Activated T-cell treated with anti-CD3 and anti-CD28 coated beads, Interleukin-2, amount 50 U/mL, for 72 hours (primary cell): ENCODE data around the gene NFATC2. TPM values are rescaled to one million over a fixed set of nuclear protein-coding genes. Genes with fewer than 3 reads are reported as not detected.

Experiments used
- ATAC-seq, 2 donors: fragments of 150-1000 bp; cut with Tn5 transposase; replicated peaks in 1 of 2; 2 replicates each; pipeline ENCODE4 v1.10.0; 2021; ENCODE audit warnings: moderate library complexity in 2 of 2, mild to moderate bottlenecking in 1 of 2
- DNase-seq, 2 donors: peaks; one replicate each; pipeline ENCODE4 v3.0.0; 2021 to 2022; ENCODE audit warnings: mixed read lengths in 1 of 2
- H3K27ac Mint-ChIP-seq: one replicate; pipeline ENCODE4 v1.8.0; 2022; ENCODE audit warnings: mild to moderate bottlenecking, moderate library complexity, mixed read lengths
- H3K27me3 Mint-ChIP-seq: one replicate; pipeline ENCODE4 v1.8.0; 2022; ENCODE audit warnings: low read depth, mixed read lengths
- H3K36me3 Mint-ChIP-seq, 2 donors: one replicate each; pipeline ENCODE4 v1.8.0; 2022; ENCODE audit warnings: mixed read lengths in 2 of 2, mild to moderate bottlenecking in 1 of 2; ENCODE audit not compliant: insufficient read depth in 2 of 2
- H3K4me1 Mint-ChIP-seq: one replicate; pipeline ENCODE4 v1.8.0; 2022; ENCODE audit warnings: low read depth, mixed read lengths
- H3K4me3 Mint-ChIP-seq, 2 donors: one replicate each; pipeline ENCODE4 v1.8.0; 2022; ENCODE audit warnings: mild to moderate bottlenecking in 2 of 2, mixed read lengths in 2 of 2, moderate library complexity in 2 of 2
- H3K9me3 Mint-ChIP-seq, 2 donors: one replicate each; pipeline ENCODE4 v1.8.0; 2022; ENCODE audit warnings: mixed read lengths in 2 of 2
- total RNA-seq, 2 donors: library from RNA; stranded (reverse); gene quantifications; one replicate each; pipeline ENCODE4 v1.2.3, GENCODE V29; 2022

The NFATC2 gene
- total RNA-seq, 2 donors from 2014 or later, result 29.4 to 39.9 TPM

GRCh38 chr20:51426718-51427650 is 115.5 kb downstream of the NFATC2 start:
- H3K9me3 Mint-ChIP-seq, result no peaks in the 10 kb centered on the region
- H3K27ac Mint-ChIP-seq, result peak overlapping the region; percentile 25
- peak overlapping the region in 1 of 2 donors; percentile 19 for H3K4me3 Mint-ChIP-seq
- DNase-seq, result no peak
- ATAC-seq, result no peak
- peaks cover 89% of the 10 kb centered on the region for H3K4me1 Mint-ChIP-seq
- H3K36me3 Mint-ChIP-seq, result peaks cover 2 to 23% of the 10 kb centered on the region in 2 donors
- H3K27me3 Mint-ChIP-seq, result no peaks in the 10 kb centered on the region

GRCh38 chr20:51425347-51426106 is 117.0 kb downstream of the NFATC2 start:
- DNase-seq, result peak; percentile 50 to 51
- peaks cover 2 to 22% of the 10 kb centered on the region in 2 donors for H3K36me3 Mint-ChIP-seq
- H3K27me3 Mint-ChIP-seq, result no peaks in the 10 kb centered on the region
- H3K4me3 Mint-ChIP-seq, result peak overlapping the region; percentile 24 to 58
- H3K27ac Mint-ChIP-seq, result peak overlapping the region; percentile 36
- peaks cover 91% of the 10 kb centered on the region for H3K4me1 Mint-ChIP-seq
- peak; percentile 39 to 57 for ATAC-seq
- H3K9me3 Mint-ChIP-seq, result no peaks in the 10 kb centered on the region

GRCh38 chr20:51424270-51425117 is 118.0 kb downstream of the NFATC2 start:
- Mint-ChIP-seq H3K4me3 (peak overlapping the region; percentile 59 to 67), H3K27ac (peak overlapping the region; percentile 83), H3K9me3 (no peaks in the 10 kb centered on the region), H3K36me3 (peaks cover 2 to 21% of the 10 kb centered on the region in 2 donors), H3K27me3 (no peaks in the 10 kb centered on the region), H3K4me1 (peaks cover 91% of the 10 kb centered on the region)
- DNase-seq (peak in 1 of 2 donors; percentile 33), ATAC-seq (peak; percentile 31 to 48)

GRCh38 chr20:51423810-51424209 is 118.7 kb downstream of the NFATC2 start:
- Mint-ChIP-seq H3K4me3 (peak overlapping the region; percentile 59 to 67), H3K4me1 (peaks cover 93% of the 10 kb centered on the region), H3K9me3 (no peaks in the 10 kb centered on the region), H3K27me3 (no peaks in the 10 kb centered on the region), H3K36me3 (peaks cover 2 to 23% of the 10 kb centered on the region in 2 donors), H3K27ac (peak overlapping the region; percentile 83)
- no peak for ATAC-seq
- no peak for DNase-seq

GRCh38 chr20:51423290-51423667 is 119.2 kb downstream of the NFATC2 start:
- Mint-ChIP-seq H3K27ac (peak overlapping the region; percentile 83), H3K27me3 (no peaks in the 10 kb centered on the region), H3K4me1 (peaks cover 91% of the 10 kb centered on the region), H3K9me3 (no peaks in the 10 kb centered on the region), H3K4me3 (peak overlapping the region; percentile 59 to 67), H3K36me3 (peaks cover 2 to 25% of the 10 kb centered on the region in 2 donors)
- DNase-seq (peak; percentile 62 to 63), ATAC-seq (peak; percentile 79 to 84)

- Mint-ChIP-seq H3K27ac (peak overlapping the region; percentile 83), H3K36me3 (peaks cover 0 to 25% of the 10 kb centered on the region in 2 donors), H3K9me3 (no peaks in the 10 kb centered on the region)
Measured at GRCh38 chr20:51422514-51423289, 119.8 kb downstream of the NFATC2 start.

GRCh38 chr20:51420805-51421204 is 121.7 kb downstream of the NFATC2 start:
- Mint-ChIP-seq H3K4me1 (peaks cover 86% of the 10 kb centered on the region), H3K4me3 (no peak overlapping the region), H3K27me3 (no peaks in the 10 kb centered on the region), H3K36me3 (peaks cover 4 to 34% of the 10 kb centered on the region in 2 donors), H3K27ac (peak overlapping the region; percentile 21), H3K9me3 (no peaks in the 10 kb centered on the region)
- ATAC-seq, result no peak
- no peak for DNase-seq

More at GRCh38 chr20:51422514-51423289, 119.8 kb downstream of the NFATC2 start:
- ATAC-seq, result peak in 1 of 2 donors; percentile 28
- DNase-seq, result no peak
- Mint-ChIP-seq H3K27me3 (no peaks in the 10 kb centered on the region), H3K4me1 (peaks cover 87% of the 10 kb centered on the region), H3K4me3 (peak overlapping the region; percentile 51 to 80)

- no peak for DNase-seq
- ATAC-seq, result no peak
- peaks cover 86% of the 10 kb centered on the region for H3K4me1 Mint-ChIP-seq
- no peaks in the 10 kb centered on the region for H3K27me3 Mint-ChIP-seq
- H3K4me3 Mint-ChIP-seq, result peak overlapping the region in 1 of 2 donors; percentile 18
- no peaks in the 10 kb centered on the region for H3K9me3 Mint-ChIP-seq
- peak overlapping the region; percentile 58 for H3K27ac Mint-ChIP-seq
- H3K36me3 Mint-ChIP-seq, result peaks cover 6 to 35% of the 10 kb centered on the region in 2 donors
Measured at GRCh38 chr20:51420111-51420510, 122.4 kb downstream of the NFATC2 start.

GRCh38 chr20:51419646-51420045 is 122.9 kb downstream of the NFATC2 start:
- H3K9me3 Mint-ChIP-seq, result no peaks in the 10 kb centered on the region
- H3K4me3 Mint-ChIP-seq, result peak overlapping the region in 1 of 2 donors; percentile 24
- peaks cover 6 to 33% of the 10 kb centered on the region in 2 donors for H3K36me3 Mint-ChIP-seq
- H3K4me1 Mint-ChIP-seq, result peaks cover 85% of the 10 kb centered on the region
- no peaks in the 10 kb centered on the region for H3K27me3 Mint-ChIP-seq
- DNase-seq (no peak), ATAC-seq (no peak)
- H3K27ac Mint-ChIP-seq, result peak overlapping the region; percentile 58

GRCh38 chr20:51419231-51419630 is 123.3 kb downstream of the NFATC2 start:
- Mint-ChIP-seq H3K36me3 (peaks cover 6 to 35% of the 10 kb centered on the region in 2 donors), H3K27ac (peak overlapping the region; percentile 58), H3K4me3 (no peak overlapping the region)

GRCh38 chr20:51418137-51418529 is 124.4 kb downstream of the NFATC2 start:
- H3K9me3 Mint-ChIP-seq, result no peaks in the 10 kb centered on the region
- ATAC-seq (no peak), DNase-seq (no peak)
- no peaks in the 10 kb centered on the region for H3K27me3 Mint-ChIP-seq
- peaks cover 80% of the 10 kb centered on the region for H3K4me1 Mint-ChIP-seq
- peaks cover 8 to 31% of the 10 kb centered on the region in 2 donors for H3K36me3 Mint-ChIP-seq
- peak overlapping the region in 1 of 2 donors; percentile 4 for H3K4me3 Mint-ChIP-seq
- H3K27ac Mint-ChIP-seq, result no peak overlapping the region

More at GRCh38 chr20:51419231-51419630, 123.3 kb downstream of the NFATC2 start:
- ATAC-seq (no peak), DNase-seq (no peak)
- H3K4me1 Mint-ChIP-seq, result peaks cover 85% of the 10 kb centered on the region
- no peaks in the 10 kb centered on the region for H3K9me3 Mint-ChIP-seq
- no peaks in the 10 kb centered on the region for H3K27me3 Mint-ChIP-seq
